ENCODE data around the gene PTPRE.

Gene PTPRE

GRCh38 chr10:128007971-128008370 is 101.1 kb downstream of the PTPRE start:
- TF ChIP-seq EZH2phosphoT487 (IDR thresholded peaks at IDR 0.05; ENCODE audit: borderline replicate concordance) (no peak), CTCF (conservative IDR thresholded peaks at IDR 0.05; ENCODE audit: low read length) (no peak)
- H3K4me2 ChIP-seq (ENCODE audit: low read depth, low read length, poor library complexity, severe bottlenecking): no peak overlapping the region
- no peaks in the 10 kb centered on the region for H3K27me3 ChIP-seq (ENCODE audit: insufficient read depth, low read length, poor library complexity, severe bottlenecking)
- H3F3A ChIP-seq (ENCODE audit: low read depth): no peaks in the 10 kb centered on the region
- H3K9me2 ChIP-seq (replicated peaks; ENCODE audit: low read depth, low read length): no peaks in the 10 kb centered on the region
- no peaks in the 10 kb centered on the region for H3K9me3 ChIP-seq (ENCODE audit: insufficient read depth, low read depth, low read length)
- H2AFZ ChIP-seq (ENCODE audit: low read length): no peak overlapping the region
- H3K9ac ChIP-seq (ENCODE audit: low read depth, low read length, poor library complexity, severe bottlenecking): no peak overlapping the region
- no peak overlapping the region for H3K4me3 ChIP-seq (ENCODE audit: low read length, poor library complexity, severe bottlenecking)
- H3K79me2 ChIP-seq (ENCODE audit: insufficient read depth, low read length): no peaks in the 10 kb centered on the region
- peaks cover 9% of the 10 kb centered on the region for H3K4me1 ChIP-seq (ENCODE audit: insufficient read depth, low read length, poor library complexity, severe bottlenecking)
- no peaks in the 10 kb centered on the region for H3K36me3 ChIP-seq (ENCODE audit: insufficient read depth, low read length)
- H4K20me1 ChIP-seq (ENCODE audit: insufficient read depth, low read length, poor library complexity, severe bottlenecking): no peaks in the 10 kb centered on the region

- no peaks in the 10 kb centered on the region for H3K9me3 ChIP-seq (ENCODE audit: insufficient read depth, low read depth, low read length)
- H3K4me1 ChIP-seq (ENCODE audit: insufficient read depth, low read length, poor library complexity, severe bottlenecking): peaks cover 9% of the 10 kb centered on the region
- H3K4me3 ChIP-seq (ENCODE audit: low read length, poor library complexity, severe bottlenecking): no peak overlapping the region
- no peaks in the 10 kb centered on the region for H3K27me3 ChIP-seq (ENCODE audit: insufficient read depth, low read length, poor library complexity, severe bottlenecking)
- H2AFZ ChIP-seq (ENCODE audit: low read length): no peak overlapping the region
- no peaks in the 10 kb centered on the region for H4K20me1 ChIP-seq (ENCODE audit: insufficient read depth, low read length, poor library complexity, severe bottlenecking)
- no peaks in the 10 kb centered on the region for H3K36me3 ChIP-seq (ENCODE audit: insufficient read depth, low read length)
- H3K9me2 ChIP-seq (replicated peaks; ENCODE audit: low read depth, low read length): no peaks in the 10 kb centered on the region
- H3F3A ChIP-seq (ENCODE audit: low read depth): no peaks in the 10 kb centered on the region
- TF ChIP-seq CTCF (conservative IDR thresholded peaks at IDR 0.05; ENCODE audit: low read length) (no peak), EZH2phosphoT487 (IDR thresholded peaks at IDR 0.05; ENCODE audit: borderline replicate concordance) (no peak)
- no peak overlapping the region for H3K4me2 ChIP-seq (ENCODE audit: low read depth, low read length, poor library complexity, severe bottlenecking)
- no peak overlapping the region for H3K9ac ChIP-seq (ENCODE audit: low read depth, low read length, poor library complexity, severe bottlenecking)
- H3K79me2 ChIP-seq (ENCODE audit: insufficient read depth, low read length): no peaks in the 10 kb centered on the region
Observed at GRCh38 chr10:128008521-128009250, 101.8 kb downstream of the PTPRE start.

GRCh38 chr10:128009372-128010126 is 102.6 kb downstream of the PTPRE start:
- Histone ChIP-seq H2AFZ (ENCODE audit: low read length) (no peak overlapping the region), H3K27me3 (ENCODE audit: insufficient read depth, low read length, poor library complexity, severe bottlenecking) (no peaks in the 10 kb centered on the region), H3K9me3 (ENCODE audit: insufficient read depth, low read depth, low read length) (no peaks in the 10 kb centered on the region), H3K9me2 (replicated peaks; ENCODE audit: low read depth, low read length) (no peaks in the 10 kb centered on the region), H3K36me3 (ENCODE audit: insufficient read depth, low read length) (no peaks in the 10 kb centered on the region), H3K4me3 (ENCODE audit: low read length, poor library complexity, severe bottlenecking) (no peak overlapping the region), H3K4me1 (ENCODE audit: insufficient read depth, low read length, poor library complexity, severe bottlenecking) (peaks cover 9% of the 10 kb centered on the region), H3K9ac (ENCODE audit: low read depth, low read length, poor library complexity, severe bottlenecking) (no peak overlapping the region), H3K79me2 (ENCODE audit: insufficient read depth, low read length) (no peaks in the 10 kb centered on the region), H3F3A (ENCODE audit: low read depth) (no peaks in the 10 kb centered on the region), H4K20me1 (ENCODE audit: insufficient read depth, low read length, poor library complexity, severe bottlenecking) (no peaks in the 10 kb centered on the region), H3K4me2 (ENCODE audit: low read depth, low read length, poor library complexity, severe bottlenecking) (no peak overlapping the region)
- TF ChIP-seq EZH2phosphoT487 (IDR thresholded peaks at IDR 0.05; ENCODE audit: borderline replicate concordance) (no peak), CTCF (conservative IDR thresholded peaks at IDR 0.05; ENCODE audit: low read length) (no peak)

All from Loucy (cell line).